ENCODE results near the gene HDC. TPM values are rescaled to one million over a fixed set of nuclear protein-coding genes. Genes with fewer than 3 reads are reported as not detected.

HDC gene
- polyA plus RNA-seq (2012; rRNA removed): not detected in 2 replicates
- not detected in 2 replicates for polyA plus RNA-seq (2012; cell fraction: cytosol; rRNA removed)
- polyA plus RNA-seq (2012; cell fraction: nucleus; rRNA removed): not detected in 2 replicates

DNA sequence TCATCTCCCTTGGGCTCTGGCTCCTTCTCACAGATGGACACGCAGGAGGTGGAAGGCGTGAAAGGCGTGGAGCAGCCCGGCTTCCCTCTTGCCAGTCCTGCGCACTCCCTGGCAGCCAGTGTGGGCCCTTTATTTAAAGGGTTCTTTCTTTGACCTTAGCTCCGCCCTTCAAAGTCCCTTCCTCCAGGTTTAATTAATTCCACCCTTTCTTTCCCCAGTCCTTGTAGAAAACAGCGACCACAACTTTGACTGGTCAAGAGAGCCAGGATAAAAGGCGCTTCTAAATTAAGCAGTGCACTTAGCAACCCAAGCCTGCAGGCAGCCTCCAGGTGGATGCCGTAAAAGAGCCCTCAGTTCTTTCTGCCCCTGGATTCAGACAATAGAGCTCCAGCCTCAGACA is at the start of gene HDC:
Gene HDC (minus strand): TSS at position 107 of the 400 bp plus-strand sequence. CDS start 103 bp downstream, at position 4.
- CTCF ChIA-PET: interaction anchor here (1.3 kb wide), 1 partner anchor 11 kb away, joined by 5 read pairs; no protein-coding TSS in a partner anchor
- H3K4me3 ChIP-seq (ENCODE audit: low read depth in 2 of 2, low read length in 1 of 2): no peak within 1 kb of the TSS
- H2AFZ ChIP-seq (ENCODE audit: low read depth): no peak within 1 kb of the TSS
- H3K79me2 ChIP-seq (ENCODE audit: insufficient read depth): no peaks in the 10 kb centered on the region
- DNase-seq: no peak
- TF ChIP-seq ZBTB33 (IDR thresholded peaks at IDR 0.05; ENCODE audit: borderline replicate concordance, low read depth) (no peak), EZH2phosphoT487 (IDR thresholded peaks at IDR 0.05; ENCODE audit: borderline replicate concordance, low read depth) (no peak), GATA2 (CRISPR knock-in tag; IDR thresholded peaks at IDR 0.05) (no peak), MXI1 (IDR thresholded peaks at IDR 0.05; ENCODE audit: low read depth, low read length) (no peak), RAD21 (IDR thresholded peaks at IDR 0.05; ENCODE audit: low read length) (no peak)
- TF ChIP-seq, protein P1, sequence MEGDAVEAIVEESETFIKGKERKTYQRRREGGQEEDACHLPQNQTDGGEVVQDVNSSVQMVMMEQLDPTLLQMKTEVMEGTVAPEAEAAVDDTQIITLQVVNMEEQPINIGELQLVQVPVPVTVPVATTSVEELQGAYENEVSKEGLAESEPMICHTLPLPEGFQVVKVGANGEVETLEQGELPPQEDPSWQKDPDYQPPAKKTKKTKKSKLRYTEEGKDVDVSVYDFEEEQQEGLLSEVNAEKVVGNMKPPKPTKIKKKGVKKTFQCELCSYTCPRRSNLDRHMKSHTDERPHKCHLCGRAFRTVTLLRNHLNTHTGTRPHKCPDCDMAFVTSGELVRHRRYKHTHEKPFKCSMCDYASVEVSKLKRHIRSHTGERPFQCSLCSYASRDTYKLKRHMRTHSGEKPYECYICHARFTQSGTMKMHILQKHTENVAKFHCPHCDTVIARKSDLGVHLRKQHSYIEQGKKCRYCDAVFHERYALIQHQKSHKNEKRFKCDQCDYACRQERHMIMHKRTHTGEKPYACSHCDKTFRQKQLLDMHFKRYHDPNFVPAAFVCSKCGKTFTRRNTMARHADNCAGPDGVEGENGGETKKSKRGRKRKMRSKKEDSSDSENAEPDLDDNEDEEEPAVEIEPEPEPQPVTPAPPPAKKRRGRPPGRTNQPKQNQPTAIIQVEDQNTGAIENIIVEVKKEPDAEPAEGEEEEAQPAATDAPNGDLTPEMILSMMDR (IDR thresholded peaks at IDR 0.05): no peak
- TF ChIP-seq, protein P2, sequence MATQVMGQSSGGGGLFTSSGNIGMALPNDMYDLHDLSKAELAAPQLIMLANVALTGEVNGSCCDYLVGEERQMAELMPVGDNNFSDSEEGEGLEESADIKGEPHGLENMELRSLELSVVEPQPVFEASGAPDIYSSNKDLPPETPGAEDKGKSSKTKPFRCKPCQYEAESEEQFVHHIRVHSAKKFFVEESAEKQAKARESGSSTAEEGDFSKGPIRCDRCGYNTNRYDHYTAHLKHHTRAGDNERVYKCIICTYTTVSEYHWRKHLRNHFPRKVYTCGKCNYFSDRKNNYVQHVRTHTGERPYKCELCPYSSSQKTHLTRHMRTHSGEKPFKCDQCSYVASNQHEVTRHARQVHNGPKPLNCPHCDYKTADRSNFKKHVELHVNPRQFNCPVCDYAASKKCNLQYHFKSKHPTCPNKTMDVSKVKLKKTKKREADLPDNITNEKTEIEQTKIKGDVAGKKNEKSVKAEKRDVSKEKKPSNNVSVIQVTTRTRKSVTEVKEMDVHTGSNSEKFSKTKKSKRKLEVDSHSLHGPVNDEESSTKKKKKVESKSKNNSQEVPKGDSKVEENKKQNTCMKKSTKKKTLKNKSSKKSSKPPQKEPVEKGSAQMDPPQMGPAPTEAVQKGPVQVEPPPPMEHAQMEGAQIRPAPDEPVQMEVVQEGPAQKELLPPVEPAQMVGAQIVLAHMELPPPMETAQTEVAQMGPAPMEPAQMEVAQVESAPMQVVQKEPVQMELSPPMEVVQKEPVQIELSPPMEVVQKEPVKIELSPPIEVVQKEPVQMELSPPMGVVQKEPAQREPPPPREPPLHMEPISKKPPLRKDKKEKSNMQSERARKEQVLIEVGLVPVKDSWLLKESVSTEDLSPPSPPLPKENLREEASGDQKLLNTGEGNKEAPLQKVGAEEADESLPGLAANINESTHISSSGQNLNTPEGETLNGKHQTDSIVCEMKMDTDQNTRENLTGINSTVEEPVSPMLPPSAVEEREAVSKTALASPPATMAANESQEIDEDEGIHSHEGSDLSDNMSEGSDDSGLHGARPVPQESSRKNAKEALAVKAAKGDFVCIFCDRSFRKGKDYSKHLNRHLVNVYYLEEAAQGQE (IDR thresholded peaks at IDR 0.05; ENCODE audit: low read depth, low read length): no peak
- 90% methylated on average over 9 of the region's 9 CpGs for WGBS (ENCODE audit: low lambda C conversion rate)
- POLR2A ChIA-PET: interaction anchor here (0.6 kb wide), 1 partner anchor 81 kb away, joined by 5 read pairs; no protein-coding TSS in a partner anchor
- H3K4me2 ChIP-seq: no peak within 1 kb of the TSS
- no peak within 1 kb of the TSS for H3K9ac ChIP-seq
- peaks cover 0 to 3% of the 10 kb centered on the region in 2 experiments for H3K36me3 ChIP-seq (replicated peaks in 1 of 2; ENCODE audit: control insufficient read depth in 1 of 2, insufficient read depth in 2 of 2, low read length in 1 of 2)
- H3K9me2 ChIP-seq: no peaks in the 10 kb centered on the region
- no peaks in the 10 kb centered on the region for H4K20me1 ChIP-seq (ENCODE audit: insufficient read depth)
- no peak within 1 kb of the TSS for H3K27ac ChIP-seq (ENCODE audit: low read depth in 2 of 2, low read length in 1 of 2)
- no peaks in the 10 kb centered on the region for H3K27me3 ChIP-seq (ENCODE audit: insufficient read depth)
- no peaks in the 10 kb centered on the region for H3K4me1 ChIP-seq (ENCODE audit: control insufficient read depth in 1 of 2, insufficient read depth in 2 of 2, low read depth in 1 of 2, low read length in 1 of 2)
- H3F3A ChIP-seq (replicated peaks; ENCODE audit: insufficient read depth): no peaks in the 10 kb centered on the region
- no peaks in the 10 kb centered on the region for H3K9me3 ChIP-seq

DNA sequence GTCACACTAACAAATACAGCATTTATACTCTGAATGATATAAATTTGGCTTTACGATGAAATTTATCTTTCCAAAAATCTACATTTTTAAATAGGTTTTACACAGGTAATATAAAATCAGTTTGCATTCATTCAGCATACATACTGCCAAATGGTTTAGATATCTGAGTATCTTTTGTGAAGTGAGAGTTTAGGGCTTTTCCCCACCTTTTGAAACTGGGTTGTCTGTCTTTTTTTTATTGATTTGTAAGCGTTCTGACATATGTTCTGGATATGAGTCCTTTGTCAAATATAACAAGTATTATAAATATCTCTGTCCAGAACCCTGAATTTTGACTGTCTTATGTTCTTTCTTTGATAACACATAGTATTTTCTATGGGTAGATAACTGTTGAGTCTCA is 47.1 kb upstream of the HDC start:
- CTCF ChIA-PET: no interaction called here
- 90% methylated on average over 2 of the region's 2 CpGs for WGBS (ENCODE audit: low lambda C conversion rate)
- no peak overlapping the region for H2AFZ ChIP-seq (ENCODE audit: low read depth)

More for the DNA sequence above, 47.1 kb upstream of the HDC start:
- no peaks in the 10 kb centered on the region; the same call in 1 of the 2 replicates for H3K9me2 ChIP-seq
- DNase-seq: no peak
- no peaks in the 10 kb centered on the region for H4K20me1 ChIP-seq (ENCODE audit: insufficient read depth)
- POLR2A ChIA-PET: no interaction called here
- peaks cover 7% of the 10 kb centered on the region for H3F3A ChIP-seq (replicated peaks; ENCODE audit: insufficient read depth)
- peaks cover 3 to 8% of the 10 kb centered on the region in 2 experiments for H3K36me3 ChIP-seq (replicated peaks in 1 of 2; ENCODE audit: control insufficient read depth in 1 of 2, insufficient read depth in 2 of 2, low read length in 1 of 2)
- no peaks in the 10 kb centered on the region for H3K9me3 ChIP-seq
- H3K4me3 ChIP-seq (ENCODE audit: low read depth in 2 of 2, low read length in 1 of 2): no peak overlapping the region
- no peaks in the 10 kb centered on the region for H3K27me3 ChIP-seq (ENCODE audit: insufficient read depth)
- no peaks in the 10 kb centered on the region for H3K4me1 ChIP-seq (ENCODE audit: control insufficient read depth in 1 of 2, insufficient read depth in 2 of 2, low read depth in 1 of 2, low read length in 1 of 2)
- no peak overlapping the region for H3K4me2 ChIP-seq
- peaks cover 25% of the 10 kb centered on the region for H3K79me2 ChIP-seq (ENCODE audit: insufficient read depth)
- H3K9ac ChIP-seq: no peak overlapping the region
- TF ChIP-seq RAD21 (IDR thresholded peaks at IDR 0.05; ENCODE audit: low read length) (no peak), ELF1 (IDR thresholded peaks at IDR 0.05) (no peak), NFIC (IDR thresholded peaks at IDR 0.05; ENCODE audit: borderline replicate concordance) (no peak), MAX (IDR thresholded peaks at IDR 0.05; ENCODE audit: low read depth) (no peak), TCF12 (IDR thresholded peaks at IDR 0.05) (no peak), YY1 (IDR thresholded peaks at IDR 0.05; ENCODE audit: low read depth) (no peak), RXRA (IDR thresholded peaks at IDR 0.05; ENCODE audit: borderline replicate concordance, low read depth) (no peak), MEF2A (IDR thresholded peaks at IDR 0.05; ENCODE audit: borderline replicate concordance, low read depth) (no peak), RFX5 (IDR thresholded peaks at IDR 0.05; ENCODE audit: low read length) (no peak), GATA2 (CRISPR knock-in tag; IDR thresholded peaks at IDR 0.05) (no peak), FOSL2 (IDR thresholded peaks at IDR 0.05; ENCODE audit: borderline replicate concordance, low read depth) (no peak), MXI1 (IDR thresholded peaks at IDR 0.05; ENCODE audit: low read depth, low read length) (no peak)
- TF ChIP-seq, protein P3, sequence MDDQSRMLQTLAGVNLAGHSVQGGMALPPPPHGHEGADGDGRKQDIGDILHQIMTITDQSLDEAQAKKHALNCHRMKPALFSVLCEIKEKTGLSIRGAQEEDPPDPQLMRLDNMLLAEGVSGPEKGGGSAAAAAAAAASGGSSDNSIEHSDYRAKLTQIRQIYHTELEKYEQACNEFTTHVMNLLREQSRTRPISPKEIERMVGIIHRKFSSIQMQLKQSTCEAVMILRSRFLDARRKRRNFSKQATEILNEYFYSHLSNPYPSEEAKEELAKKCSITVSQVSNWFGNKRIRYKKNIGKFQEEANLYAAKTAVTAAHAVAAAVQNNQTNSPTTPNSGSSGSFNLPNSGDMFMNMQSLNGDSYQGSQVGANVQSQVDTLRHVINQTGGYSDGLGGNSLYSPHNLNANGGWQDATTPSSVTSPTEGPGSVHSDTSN (IDR thresholded peaks at IDR 0.05): no peak
- TF ChIP-seq, protein P4, sequence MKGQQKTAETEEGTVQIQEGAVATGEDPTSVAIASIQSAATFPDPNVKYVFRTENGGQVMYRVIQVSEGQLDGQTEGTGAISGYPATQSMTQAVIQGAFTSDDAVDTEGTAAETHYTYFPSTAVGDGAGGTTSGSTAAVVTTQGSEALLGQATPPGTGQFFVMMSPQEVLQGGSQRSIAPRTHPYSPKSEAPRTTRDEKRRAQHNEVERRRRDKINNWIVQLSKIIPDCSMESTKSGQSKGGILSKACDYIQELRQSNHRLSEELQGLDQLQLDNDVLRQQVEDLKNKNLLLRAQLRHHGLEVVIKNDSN (IDR thresholded peaks at IDR 0.05; ENCODE audit: borderline replicate concordance, low read depth): no peak
- no peak overlapping the region for H3K27ac ChIP-seq (ENCODE audit: low read depth in 2 of 2, low read length in 1 of 2)

All from SK-N-SH (cell line).